GM18511 (cell line): Measurements from ENCODE around the gene PPP1R15A.
"Not testable (repeated sequence)": the region's sequence is repeated elsewhere in the genome, so short reads cannot be mapped to it uniquely, and the experiment has no call there.

ENCODE experiments used
- ATAC-seq: cut with Tn5 transposase; IDR thresholded peaks from one replicate; pipeline ENCODE4 v1.9.1; 2021; ENCODE audit warnings: mild to moderate bottlenecking, moderate library complexity; ENCODE audit not compliant: unreplicated experiment

Gene PPP1R15A

GRCh38 chr19:48910803-48911202 is 38.6 kb downstream of the PPP1R15A start:
- no peak for ATAC-seq

- ATAC-seq, result no peak
Observed at GRCh38 chr19:48913114-48913889, 41.1 kb downstream of the PPP1R15A start.

GRCh38 chr19:48914181-48914580 is 42.0 kb downstream of the PPP1R15A start:
- no peak for ATAC-seq

- no peak for ATAC-seq
Observed at GRCh38 chr19:48915757-48916156, 43.5 kb downstream of the PPP1R15A start.

- no peak for ATAC-seq
Observed at GRCh38 chr19:48918071-48918470, 45.9 kb downstream of the PPP1R15A start.

- no peak for ATAC-seq
Observed at GRCh38 chr19:48918801-48919247, 46.6 kb downstream of the PPP1R15A start.

GRCh38 chr19:48919271-48919670 is 47.0 kb downstream of the PPP1R15A start:
- ATAC-seq, result not testable (repeated sequence)

GRCh38 chr19:48920949-48921348 is 48.7 kb downstream of the PPP1R15A start:
- ATAC-seq, result no peak

GRCh38 chr19:48921721-48922500 is 49.7 kb downstream of the PPP1R15A start:
- ATAC-seq, result no peak

- no peak for ATAC-seq
Observed at GRCh38 chr19:48922548-48923490, 50.6 kb downstream of the PPP1R15A start.

GRCh38 chr19:48925240-48925843 is 53.1 kb downstream of the PPP1R15A start:
- no peak for ATAC-seq
